HG03139 (cell line): Measurements from ENCODE around the gene GBF1.

Source experiments
- ATAC-seq: cut with Tn5 transposase; IDR thresholded peaks from one replicate; pipeline ENCODE4 v1.9.1; 2021; ENCODE audit not compliant: unreplicated experiment

Gene GBF1

DNA sequence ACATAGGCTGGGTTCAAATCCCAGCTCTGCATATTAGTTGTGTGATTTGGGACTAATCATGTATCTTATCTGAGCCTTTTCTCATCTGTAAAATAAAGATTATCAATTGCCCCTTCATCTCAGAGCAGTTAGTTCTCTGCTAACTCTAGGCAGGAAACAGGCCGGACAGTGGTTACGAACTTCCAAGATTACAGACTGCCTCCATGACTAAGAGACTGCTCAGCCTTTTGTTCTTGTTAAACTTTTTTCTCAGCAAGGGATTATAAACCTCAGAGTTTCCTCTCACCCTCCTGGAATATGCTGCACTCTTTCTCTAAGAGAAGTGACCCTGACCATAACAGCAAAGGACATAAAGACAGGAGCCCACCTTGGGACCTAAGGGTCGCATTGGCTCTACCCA is 97.6 kb downstream of the GBF1 start:
- ATAC-seq, result no peak

- ATAC-seq, result no peak
Measured at GRCh38 chr10:102344067-102344466, 98.7 kb downstream of the GBF1 start.

DNA sequence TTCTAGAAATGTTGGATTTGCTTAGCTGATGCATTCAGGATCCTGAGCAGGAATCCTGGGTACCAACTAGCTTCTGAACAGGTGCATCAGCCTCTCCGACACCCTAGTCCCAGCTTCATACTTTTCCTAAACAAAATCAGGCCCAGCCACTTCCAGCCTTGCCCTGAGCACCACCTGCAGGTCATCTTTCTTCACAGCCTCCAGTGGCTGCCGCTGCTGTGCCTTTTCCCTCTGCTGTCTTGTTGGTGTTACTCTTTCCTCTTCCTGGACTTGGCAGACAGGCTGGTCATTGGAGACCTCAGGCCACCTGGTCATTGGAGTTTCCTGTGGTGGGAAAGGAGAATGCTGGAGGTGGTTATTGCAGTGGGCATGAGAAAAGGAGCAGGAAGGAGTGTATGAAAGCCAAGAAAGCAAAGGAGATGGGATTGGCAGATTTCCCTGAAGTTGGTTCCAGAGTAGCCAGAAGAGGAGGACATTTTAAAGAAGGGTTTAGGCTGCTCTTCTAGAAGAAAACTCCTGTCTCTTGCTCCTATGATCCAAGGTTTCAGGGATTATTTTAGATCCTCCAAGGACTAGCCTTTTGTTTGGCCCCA is 102.0 kb downstream of the GBF1 start:
- no peak for ATAC-seq

DNA sequence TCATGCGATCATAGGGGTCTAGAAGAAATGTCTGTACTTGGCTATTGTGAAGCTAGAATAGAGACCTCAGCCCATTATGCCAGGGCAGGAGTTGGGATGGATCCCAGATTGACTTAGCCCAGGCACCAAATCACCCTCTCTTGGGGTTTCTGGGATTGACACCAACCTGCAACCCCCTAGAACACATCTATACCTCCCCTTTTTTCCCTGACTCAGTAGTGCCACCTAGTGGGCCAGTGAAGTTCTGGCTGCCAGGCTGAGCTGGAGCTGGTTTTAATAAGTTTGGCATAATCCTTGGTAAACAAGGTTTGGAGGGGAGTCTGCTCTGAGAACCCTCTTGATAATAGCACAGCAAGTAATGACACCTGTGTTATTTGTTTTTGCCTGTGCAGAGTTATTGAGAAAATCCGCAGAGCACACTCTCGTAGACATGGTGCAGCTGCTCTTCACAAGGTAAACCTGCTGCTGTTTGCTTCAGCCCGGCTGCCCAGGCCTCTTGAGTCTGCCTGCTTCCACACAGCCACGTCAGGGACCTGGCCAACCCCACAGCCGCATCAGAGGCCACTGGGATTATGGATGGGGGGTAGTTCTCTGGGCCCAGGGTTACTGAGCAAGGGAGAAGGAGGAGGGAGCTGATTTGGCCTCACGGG is 106.9 kb downstream of the GBF1 start:
- no peak for ATAC-seq

GRCh38 chr10:102354451-102354850 is 109.1 kb downstream of the GBF1 start:
- no peak for ATAC-seq

DNA sequence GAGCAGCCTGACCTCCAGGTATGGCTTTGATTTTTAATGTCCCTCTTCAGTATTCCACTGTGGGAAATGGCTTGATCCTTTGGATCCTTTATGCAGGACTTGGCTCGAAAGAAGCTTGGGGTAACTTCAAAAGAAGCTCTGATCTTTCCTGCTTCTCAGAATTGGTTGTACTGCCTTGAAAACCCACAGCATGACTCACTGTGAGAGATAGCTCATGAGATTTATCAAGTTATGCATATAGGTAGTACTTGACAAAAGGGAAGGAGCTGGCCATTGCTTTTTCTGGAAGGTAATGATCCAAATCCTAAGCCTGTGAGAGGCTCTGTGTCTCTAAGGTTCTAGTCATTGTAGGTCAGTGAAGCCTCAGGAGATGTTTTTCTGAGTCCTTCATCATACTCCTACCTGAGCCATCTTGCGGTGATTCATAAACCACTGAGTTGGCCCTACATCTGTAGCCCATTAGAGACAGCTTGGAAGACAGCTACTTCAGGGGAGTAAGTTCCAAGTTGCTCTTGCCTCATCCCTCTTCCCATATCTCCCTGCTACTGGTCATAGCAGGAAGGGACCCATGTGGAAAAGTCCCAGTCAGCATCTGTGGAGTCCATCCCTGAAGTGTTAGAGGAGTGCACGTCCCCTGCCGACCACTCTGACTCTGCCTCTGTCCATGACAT is 113.5 kb downstream of the GBF1 start:
- no peak for ATAC-seq

GRCh38 chr10:102367441-102367840 is 122.1 kb downstream of the GBF1 start:
- no peak for ATAC-seq

DNA sequence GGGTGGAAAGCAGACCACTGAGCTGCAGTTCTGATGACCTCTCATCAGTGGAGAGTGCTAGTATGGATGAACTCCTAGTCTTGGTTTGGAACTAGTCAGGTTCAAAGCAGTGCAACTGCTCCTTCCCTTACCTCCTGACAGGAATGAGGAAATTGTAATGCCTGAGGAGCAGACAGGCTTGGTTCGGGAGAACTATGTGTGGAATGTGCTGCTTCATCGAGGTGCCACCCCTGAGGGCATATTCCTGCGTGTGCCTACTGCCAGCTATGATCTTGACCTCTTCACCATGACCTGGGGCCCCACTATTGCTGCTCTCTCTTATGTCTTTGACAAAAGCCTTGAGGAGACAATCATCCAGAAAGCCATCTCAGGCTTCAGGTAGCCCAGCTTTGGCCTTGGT is 122.7 kb downstream of the GBF1 start:
- ATAC-seq, result no peak

- no peak for ATAC-seq
Measured at GRCh38 chr10:102371295-102371694, 126.0 kb downstream of the GBF1 start.

DNA sequence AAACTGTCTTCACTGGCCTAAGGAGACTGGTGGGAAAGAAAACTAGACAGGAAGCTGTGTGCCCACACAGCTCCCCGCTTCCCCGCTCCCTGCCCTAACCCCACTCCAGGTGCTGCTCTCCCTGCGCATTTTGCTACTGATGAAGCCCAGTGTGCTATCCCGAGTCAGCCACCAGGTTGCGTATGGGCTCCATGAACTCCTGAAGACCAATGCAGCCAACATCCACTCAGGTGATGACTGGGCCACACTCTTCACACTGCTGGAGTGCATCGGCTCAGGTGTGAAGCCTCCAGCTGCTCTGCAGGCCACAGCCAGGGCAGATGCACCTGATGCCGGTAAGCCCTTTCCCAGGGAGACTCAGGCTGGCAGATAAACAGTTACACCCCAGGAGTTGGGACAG is 129.9 kb downstream of the GBF1 start:
- ATAC-seq, result no peak

DNA sequence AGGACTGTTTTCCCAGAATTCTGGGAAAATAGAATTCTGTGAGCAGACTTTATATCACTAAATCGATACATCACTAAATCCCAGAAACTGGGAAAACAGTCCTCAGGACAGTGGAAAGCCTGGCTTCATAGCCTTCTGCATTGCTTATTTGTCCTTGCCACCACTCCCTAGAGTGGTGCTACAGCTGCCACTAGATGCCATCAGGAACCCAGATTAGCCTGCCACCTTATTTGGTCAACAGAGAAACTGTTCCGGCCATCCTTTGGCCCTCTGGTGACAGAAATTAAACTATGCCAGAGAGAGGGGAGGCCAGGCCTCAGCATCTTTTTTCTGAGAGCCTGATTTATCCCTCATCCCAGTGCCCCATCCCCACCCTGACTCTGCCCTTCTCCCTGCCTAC is 130.5 kb downstream of the GBF1 start:
- no peak for ATAC-seq

- ATAC-seq, result no peak
Measured at GRCh38 chr10:102376901-102377300, 131.6 kb downstream of the GBF1 start.

DNA sequence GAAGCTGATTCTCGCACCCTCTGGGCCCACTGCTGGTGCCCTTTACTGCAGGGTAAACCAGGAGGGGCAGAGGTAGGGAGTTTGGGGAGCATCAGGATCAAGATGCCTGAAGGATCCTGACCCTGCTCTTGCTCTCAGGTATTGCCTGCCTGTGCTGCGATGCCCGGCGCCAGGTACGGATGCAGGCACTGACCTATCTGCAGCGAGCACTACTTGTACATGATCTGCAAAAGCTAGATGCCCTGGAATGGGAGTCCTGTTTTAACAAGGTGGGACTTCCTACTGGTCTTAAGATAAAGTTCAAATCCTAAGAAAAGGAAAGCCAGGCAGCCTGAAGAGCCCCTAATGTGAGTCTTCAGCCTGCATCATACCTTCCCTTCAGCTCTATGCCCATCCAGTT is 134.1 kb downstream of the GBF1 start:
- ATAC-seq, result no peak

- ATAC-seq, result no peak
Measured at GRCh38 chr10:102381983-102382382, 136.7 kb downstream of the GBF1 start.

DNA sequence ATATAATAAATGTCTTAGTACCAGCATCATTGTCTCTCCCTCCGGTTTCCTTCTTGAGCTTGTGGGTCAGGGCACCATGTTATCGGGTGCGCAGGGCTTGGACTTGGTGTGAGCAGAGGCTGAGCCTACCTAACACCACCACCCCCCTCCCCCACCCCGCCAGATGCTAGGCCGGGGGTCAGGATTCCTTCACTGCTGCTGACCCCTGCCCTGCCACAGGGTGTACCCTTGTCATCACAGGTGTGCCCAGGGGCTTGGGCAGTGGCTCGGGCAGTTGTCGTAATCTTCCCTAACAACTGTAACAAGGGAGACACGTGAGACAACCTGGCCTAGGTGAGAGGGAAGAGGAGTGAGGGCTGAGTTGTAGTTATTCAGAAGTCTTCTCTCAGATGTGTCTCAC is 137.5 kb downstream of the GBF1 start:
- ATAC-seq, result no peak

- ATAC-seq, result no peak
Measured at GRCh38 chr10:102384053-102384452, 138.7 kb downstream of the GBF1 start.

- no peak for ATAC-seq
Measured at GRCh38 chr10:102384606-102385429, 139.5 kb downstream of the GBF1 start.

DNA sequence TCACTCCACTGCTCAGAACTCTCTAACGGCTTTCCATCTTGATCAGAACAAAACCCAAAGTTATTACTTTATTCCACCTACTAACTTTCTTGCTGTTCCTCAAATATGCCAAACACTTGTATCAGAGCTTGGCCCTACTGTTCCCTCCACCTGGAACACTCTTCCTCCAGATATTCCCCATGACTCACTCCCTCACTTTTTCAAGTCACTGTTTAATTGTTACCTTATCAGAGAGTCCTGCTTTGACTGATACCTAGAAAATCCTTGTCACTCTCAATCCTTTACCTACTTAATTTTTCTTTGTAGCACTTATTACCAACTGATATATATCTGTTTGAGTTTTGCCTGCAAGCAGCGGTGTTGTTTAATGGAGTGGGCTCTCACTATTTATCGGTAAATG is 144.6 kb downstream of the GBF1 start:
- ATAC-seq, result no peak

DNA sequence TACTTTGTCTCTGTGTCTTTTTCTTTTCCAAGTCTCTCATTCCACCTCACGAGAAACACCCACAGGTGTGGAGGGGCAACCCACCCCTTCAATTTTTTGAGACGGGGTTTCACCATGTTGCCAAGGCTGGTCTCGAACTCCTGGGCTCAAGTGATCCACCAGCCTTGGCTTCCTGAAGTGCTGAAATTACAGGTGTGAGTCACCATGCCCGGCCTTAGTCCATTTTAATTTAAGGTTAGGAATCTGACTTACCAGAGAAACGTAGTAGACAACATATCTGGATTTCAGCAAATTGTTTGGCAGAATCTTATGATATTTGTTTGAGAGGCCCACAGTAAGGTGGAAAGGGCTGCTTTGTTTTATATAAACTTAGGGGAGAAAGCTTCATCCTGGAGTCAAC is 147.0 kb downstream of the GBF1 start:
- ATAC-seq, result no peak

DNA sequence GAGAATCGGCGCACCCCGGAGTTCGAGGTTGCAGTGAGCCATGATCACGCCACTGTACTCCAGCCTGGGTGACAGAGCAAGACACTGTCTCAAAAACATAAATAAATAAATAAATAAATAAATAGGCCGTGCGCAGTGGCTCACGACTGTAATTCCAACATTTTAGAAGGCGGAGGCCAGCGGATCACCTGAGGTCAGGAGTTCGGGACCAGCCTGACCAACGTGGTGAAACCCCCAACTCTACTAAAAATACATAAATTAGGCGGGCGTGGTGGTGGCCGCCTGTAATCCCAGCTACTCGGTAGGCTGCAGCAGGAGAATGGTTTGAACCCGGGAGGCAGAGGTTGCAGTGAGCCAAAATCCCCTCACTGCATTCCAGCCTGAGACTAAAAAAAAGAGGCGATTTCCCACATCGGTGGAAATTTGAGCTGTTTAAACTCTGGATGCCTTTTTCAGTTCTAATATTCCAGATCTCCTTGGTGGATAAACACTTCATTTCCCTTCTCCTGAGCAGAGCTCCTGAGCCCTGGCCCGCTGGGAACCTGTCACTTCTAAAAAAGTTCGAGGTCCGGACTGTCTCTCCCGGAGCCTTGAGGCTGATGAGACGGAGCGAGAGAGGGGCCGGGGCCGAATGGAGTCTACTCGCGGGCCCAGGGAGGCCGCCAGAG is 148.2 kb downstream of the GBF1 start:
- ATAC-seq, result no peak

DNA sequence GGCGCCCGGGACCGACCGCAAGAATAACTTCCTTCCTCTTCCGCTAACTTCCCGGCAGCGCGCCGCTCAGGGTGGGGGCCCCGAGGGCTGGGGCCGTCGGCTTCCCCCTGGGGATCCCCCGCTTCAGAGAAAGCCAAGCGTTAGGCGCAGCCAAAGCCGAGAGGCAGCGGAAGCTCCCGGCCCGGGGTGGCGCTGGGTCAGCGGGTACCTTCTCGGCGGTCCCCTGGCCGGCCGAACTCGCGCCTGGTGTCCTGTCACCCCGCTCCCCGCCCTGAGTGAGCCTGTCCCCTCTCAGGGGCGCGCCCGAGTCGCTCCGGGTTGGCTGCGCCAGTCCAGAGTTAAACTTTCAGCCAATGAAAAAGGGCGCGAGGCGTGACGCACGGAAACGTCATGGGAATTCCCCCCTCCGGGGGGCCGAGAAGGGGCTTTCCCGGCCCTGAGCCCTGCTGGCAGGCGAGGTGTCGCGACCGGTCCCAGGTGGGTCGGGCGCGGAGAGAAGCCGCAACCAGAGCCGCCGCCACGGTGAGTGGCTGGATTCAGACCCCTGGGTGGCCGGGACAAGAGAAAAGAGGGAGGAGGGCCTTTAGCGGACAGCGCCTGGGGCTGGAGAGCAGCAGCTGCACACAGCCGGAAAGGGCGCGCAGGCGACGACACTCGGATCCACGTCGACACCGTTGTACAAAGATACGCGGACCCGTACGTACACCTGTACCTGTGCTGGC is 148.9 kb downstream of the GBF1 start:
- peak; percentile 71 for ATAC-seq
